NT2/D1 (cell line): ENCODE measurements around the gene WDR70.

ENCODE experiments used
- YY1 ChIP-seq: IDR thresholded peaks from 2 replicates; pipeline ENCODE4 v1.6.1; 2011; ENCODE audit not compliant: insufficient read length, insufficient read depth
- ZNF274 ChIP-seq: IDR thresholded peaks from 2 replicates; pipeline ENCODE4 v1.6.1; 2011; ENCODE audit warnings: mild to moderate bottlenecking, low read depth, low read length

DNA sequence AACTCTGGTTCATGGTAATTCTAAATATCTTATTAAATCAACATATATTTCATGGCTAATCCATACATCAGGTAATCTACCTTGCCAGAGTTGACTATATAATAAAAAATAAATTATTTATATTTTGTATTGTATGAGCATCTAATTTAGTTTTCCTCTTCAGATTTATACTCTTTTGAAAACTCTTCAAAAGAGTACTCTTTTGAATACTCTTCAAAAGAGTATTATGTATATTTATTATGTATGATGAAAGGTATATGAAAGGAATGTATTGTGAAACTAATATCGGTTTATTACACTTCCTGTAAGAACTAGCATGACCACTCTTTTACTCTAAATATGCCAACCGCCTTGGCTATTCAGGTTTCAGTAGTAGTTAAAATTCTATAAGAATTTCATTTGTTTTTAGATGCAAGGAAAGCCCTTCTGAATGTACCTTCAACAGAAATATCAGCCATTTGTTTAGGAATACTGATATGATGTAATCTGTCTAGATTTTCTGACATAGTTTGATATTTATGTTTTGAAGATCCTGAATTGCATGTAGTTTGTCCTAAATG lies 178.7 kb downstream of the WDR70 start:
- no peak for TF ChIP-seq YY1
- no peak for TF ChIP-seq ZNF274
